ENCODE data around the gene ADGRA3. TPM values are rescaled to one million over a fixed set of nuclear protein-coding genes. Genes with fewer than 3 reads are reported as not detected.

The ADGRA3 gene
- total and polyA plus RNA-seq, 2 donors (not counting 3 experiments of a cell fraction or from before 2014, with no cell fraction given), result 17.2 to 36.2 TPM

DNA sequence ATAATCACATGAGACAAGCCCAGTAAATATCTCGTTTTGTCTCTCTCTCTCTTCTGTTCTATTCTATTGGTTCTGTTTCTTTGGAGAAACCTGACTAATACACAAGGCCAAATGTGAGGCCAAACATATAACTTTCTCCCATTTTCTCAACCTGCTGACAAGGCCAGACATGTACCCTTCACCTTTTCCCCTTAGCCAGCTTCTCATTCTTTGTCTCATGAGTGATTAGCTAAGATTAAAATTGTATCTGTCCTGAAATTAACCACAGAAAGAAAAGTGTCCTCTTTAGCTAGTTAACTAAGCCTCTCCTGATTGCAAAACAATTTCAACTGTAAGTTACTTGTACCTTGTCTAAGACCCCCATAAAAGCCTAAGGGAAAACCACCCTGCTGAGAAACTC lies 18.5 kb upstream of the ADGRA3 start:
- H3K9ac ChIP-seq (replicated peaks; ENCODE audit: extremely low read depth, insufficient read depth, low read length), result no peak overlapping the region
- dilution Hi-C loops (cut with MboI; ENCODE audit: extremely low pct_ligation_motif_present, low sequenced_read_pairs), result no loop called here
- no peaks in the 10 kb centered on the region for H3K79me2 ChIP-seq (ENCODE audit: control insufficient read depth, insufficient read depth, low read length)
- no peaks in the 10 kb centered on the region for H3K27me3 ChIP-seq (ENCODE audit: control insufficient read depth in 2 of 2, insufficient read depth in 2 of 2, low read length in 2 of 2)
- H3K9me1 ChIP-seq (replicated peaks; ENCODE audit: control insufficient read depth, extremely low read depth, insufficient read depth, low read length), result no peaks in the 10 kb centered on the region
- H2AFZ ChIP-seq (ENCODE audit: low read depth, low read length), result no peak overlapping the region
- TF ChIP-seq JUN (IDR thresholded peaks at IDR 0.05; ENCODE audit: borderline replicate concordance, insufficient read depth, insufficient read length, low read depth), result no peak
- no peak for TF ChIP-seq FOS (IDR thresholded peaks at IDR 0.05; ENCODE audit: borderline replicate concordance, insufficient read depth, low read length)
- no peak for TF ChIP-seq CTCF (IDR thresholded peaks at IDR 0.05; ENCODE audit: extremely low read depth in 1 of 2, insufficient read depth in 1 of 2, low read depth in 1 of 2, low read length in 2 of 2)
- TF ChIP-seq GATA2 (IDR thresholded peaks at IDR 0.05; ENCODE audit: insufficient read depth, insufficient read length, low read depth, low read length), result no peak
- TF ChIP-seq EZH2 (IDR thresholded peaks at IDR 0.05; ENCODE audit: borderline replicate concordance, low read depth, low read length, severe bottlenecking), result no peak
- no peak for TF ChIP-seq POLR2AphosphoS5 (IDR thresholded peaks at IDR 0.05; ENCODE audit: insufficient read depth, low read depth, low read length)
- no peak for TF ChIP-seq MAX (IDR thresholded peaks at IDR 0.05; ENCODE audit: insufficient read depth, insufficient read length)
- TF ChIP-seq MYC (IDR thresholded peaks at IDR 0.05; ENCODE audit: low read depth, low read length), result no peak
- TF ChIP-seq POLR2A (IDR thresholded peaks at IDR 0.05; ENCODE audit: low read depth, low read length), result no peak
- H3K27ac ChIP-seq (ENCODE audit: insufficient read depth, low read depth, low read length), result no peak overlapping the region
- no peaks in the 10 kb centered on the region for H3K9me3 ChIP-seq (replicated peaks; ENCODE audit: control insufficient read depth, insufficient read depth, low read length)
- POLR2A ChIA-PET, result no interaction called here
- H3K4me1 ChIP-seq (ENCODE audit: control insufficient read depth, extremely low read depth, insufficient read depth, low read length), result no peaks in the 10 kb centered on the region
- FAIRE-seq, result no peak
- H3K4me2 ChIP-seq (ENCODE audit: insufficient read depth, low read length), result no peak overlapping the region
- no peak overlapping the region for H3K4me3 ChIP-seq (replicated peaks in 1 of 3; ENCODE audit: insufficient read depth in 1 of 3, low read depth in 1 of 3, low read length in 3 of 3)
- H3K36me3 ChIP-seq (ENCODE audit: control insufficient read depth in 2 of 2, extremely low read depth in 1 of 2, insufficient read depth in 2 of 2, low read length in 2 of 2), result no peaks in the 10 kb centered on the region
- no peaks in the 10 kb centered on the region for H4K20me1 ChIP-seq (replicated peaks; ENCODE audit: control insufficient read depth, extremely low read depth, insufficient read depth, low read length)
- CTCF ChIA-PET, result no interaction called here
- no peak for DNase-seq (ENCODE audit: low read depth, low spot score)
- intact Hi-C loops (cut with micrococcal nuclease), result no loop called here
- BruUV-seq (replicated peaks), result no TSS peak

All from endothelial cell of umbilical vein (primary cell).